ENCODE data around the gene SNAPC1.
A peak's percentile ranks its signal among the peaks of the same experiment; 100 is the strongest.
"Not testable (repeated sequence)": the region's sequence is repeated elsewhere in the genome, so short reads cannot be mapped to it uniquely, and the experiment has no call there.

The SNAPC1 gene

DNA sequence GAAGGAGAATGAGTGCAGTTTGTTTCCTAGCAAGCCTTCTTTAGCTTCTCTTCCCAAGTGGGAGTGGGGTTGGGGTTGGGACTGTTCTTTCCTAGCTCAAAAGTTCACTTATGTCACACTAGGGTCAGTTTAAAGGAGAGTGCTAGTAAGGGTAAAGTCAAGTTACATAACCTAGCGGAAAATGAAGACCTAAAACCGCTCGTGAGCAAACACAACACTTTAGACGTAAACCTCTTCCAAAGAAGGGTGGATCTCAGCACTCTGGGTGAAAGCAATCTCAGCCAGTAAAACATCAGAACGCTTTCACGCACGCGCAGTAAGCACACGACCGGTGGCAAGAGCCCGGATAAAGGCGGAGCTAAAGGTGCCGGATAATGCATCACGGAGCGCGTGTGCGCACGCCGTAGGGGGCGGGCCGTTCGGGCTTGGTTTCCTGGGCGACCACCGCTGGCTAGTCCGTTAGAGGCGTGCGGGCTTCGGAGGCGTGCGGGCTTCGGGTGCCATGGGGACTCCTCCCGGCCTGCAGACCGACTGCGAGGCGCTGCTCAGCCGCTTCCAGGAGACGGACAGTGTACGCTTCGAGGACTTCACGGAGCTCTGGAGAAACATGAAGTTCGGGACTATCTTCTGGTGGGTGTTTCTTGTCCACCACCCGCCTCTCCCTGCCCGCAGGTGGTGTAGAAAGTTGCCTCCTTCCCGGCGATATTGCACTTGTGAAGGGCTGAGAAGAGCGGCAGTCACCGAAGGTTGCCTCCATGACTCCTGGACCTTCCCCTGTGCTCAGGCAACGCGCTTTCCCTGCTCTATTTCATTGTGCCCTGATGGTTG lies at the start of gene SNAPC1:
TSS of gene SNAPC1 (plus strand) at position 462 of the 828 bp plus-strand sequence. CDS start at position 503, 41 bp downstream.
- peak; percentile 96 for DNase-seq

DNA sequence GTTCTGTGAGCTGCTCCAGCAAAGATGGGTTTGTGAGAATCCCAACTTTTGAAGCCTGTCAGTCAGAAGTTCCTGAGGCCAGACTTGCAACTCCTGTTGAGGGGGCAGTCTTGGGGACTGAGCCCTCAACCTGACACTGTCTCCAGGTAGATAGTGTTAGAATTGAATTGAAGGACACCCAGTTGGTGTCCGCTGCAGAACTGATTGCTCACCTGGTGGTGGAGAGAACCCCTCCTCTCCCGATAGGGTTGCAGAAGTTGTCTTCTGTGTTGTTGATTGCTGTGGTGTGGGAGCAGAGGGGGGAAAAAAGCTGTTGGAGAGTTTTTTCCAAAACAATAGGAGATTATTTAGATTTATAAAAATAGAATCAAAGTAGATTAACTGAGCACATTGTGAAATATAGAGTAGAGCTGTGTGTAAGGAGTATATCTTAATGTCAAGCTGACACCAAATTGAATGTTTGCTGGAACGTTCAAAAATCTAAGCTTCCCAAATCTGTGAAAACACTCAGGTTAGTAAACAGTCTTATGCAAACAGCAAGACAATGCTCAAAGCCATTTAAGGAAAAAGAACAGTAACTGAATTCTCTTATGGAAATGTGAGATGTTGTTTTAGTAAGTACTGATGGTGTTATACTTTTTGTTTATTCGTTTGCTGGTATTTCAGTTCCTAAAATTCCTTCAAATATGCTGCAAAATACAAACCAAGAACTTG lies 48.3 kb upstream of the SNAPC1 start:
- DNase-seq: no peak

DNA sequence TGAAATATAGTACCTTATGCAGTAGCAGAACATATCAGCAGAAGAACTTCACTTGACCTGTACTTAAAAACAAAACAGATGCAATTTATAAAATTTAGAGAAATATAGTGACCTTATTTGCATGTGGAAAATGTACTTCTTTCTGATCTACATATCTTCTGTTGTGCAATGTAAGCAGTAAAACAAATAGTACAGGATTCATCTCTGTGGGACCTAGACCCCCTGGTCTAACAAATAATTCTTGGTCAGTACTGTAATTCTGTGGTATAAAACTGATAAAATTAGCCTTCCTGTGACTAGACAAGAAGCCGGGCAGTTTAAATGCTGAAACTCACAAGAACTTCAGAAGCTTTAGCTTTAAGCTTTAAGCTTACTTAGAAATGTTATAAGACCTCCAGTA lies 45.3 kb upstream of the SNAPC1 start:
- DNase-seq: no peak

- DNase-seq: no peak
Observed at GRCh38 chr14:61718039-61718438, 44.2 kb upstream of the SNAPC1 start.

GRCh38 chr14:61719344-61720293 lies 42.6 kb upstream of the SNAPC1 start:
- no peak for DNase-seq

DNA sequence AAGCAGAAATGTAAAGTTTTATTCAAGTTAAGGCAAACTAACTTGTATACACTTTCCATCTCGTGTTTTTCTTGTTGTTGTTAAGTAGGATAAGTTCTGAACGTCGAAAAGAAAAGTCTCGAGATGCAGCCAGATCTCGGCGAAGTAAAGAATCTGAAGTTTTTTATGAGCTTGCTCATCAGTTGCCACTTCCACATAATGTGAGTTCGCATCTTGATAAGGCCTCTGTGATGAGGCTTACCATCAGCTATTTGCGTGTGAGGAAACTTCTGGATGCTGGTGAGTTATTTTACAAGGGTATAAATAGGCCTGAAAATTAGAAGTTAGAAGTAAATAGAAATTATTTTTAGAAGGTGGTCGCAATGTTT lies 41.9 kb upstream of the SNAPC1 start:
- no peak for DNase-seq

DNA sequence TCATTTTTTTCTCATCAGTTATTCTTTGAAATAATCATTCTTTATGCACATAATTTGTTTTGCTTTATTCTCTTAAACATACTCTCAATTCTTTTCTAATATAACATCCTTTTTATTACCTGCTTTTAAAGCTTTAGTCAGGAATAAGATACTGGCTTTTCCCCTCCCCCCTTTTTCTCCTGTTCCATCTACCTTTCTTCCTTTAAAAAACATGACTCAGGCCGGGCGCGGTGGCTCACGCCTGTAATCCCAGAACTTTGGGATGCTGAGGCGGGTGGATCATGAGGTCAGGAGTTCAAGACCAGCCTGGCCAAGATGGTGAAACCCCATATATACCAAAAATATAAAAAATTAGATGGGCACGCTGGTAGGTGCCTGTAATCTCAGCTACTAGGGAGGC lies 41.5 kb upstream of the SNAPC1 start:
- no peak for DNase-seq

GRCh38 chr14:61724133-61724532 lies 38.1 kb upstream of the SNAPC1 start:
- DNase-seq: no peak

- no peak for DNase-seq
Observed at GRCh38 chr14:61726778-61727658, 35.2 kb upstream of the SNAPC1 start.

DNA sequence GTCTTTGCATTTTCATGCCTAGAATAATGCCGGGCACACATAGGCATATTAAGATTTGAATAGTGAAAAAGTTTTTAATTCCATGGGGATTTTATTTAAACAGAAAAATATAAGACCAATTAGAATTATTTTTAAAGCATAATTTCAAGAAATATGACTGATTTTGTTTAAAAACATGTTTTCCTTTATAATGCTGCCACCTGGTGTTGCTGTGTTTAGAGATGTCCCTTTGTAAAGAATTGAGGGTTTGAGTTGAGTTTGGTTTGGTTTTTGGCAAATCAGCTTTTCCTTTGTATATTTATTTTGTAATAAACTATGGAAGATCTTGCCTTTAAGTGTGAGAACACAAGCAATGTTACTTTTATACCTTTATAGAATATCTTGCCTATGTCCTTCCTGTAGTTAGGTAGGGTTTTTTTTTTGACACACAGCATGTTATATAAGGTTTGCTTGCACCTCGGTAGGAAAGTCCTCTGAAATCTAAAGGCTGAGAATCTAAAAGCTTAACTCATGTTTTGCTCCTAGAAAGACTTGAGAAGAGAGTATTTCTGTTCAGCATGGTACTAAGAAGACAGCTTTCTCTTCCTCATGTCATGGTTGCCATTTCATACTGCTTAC lies 31.4 kb upstream of the SNAPC1 start:
- no peak for DNase-seq

DNA sequence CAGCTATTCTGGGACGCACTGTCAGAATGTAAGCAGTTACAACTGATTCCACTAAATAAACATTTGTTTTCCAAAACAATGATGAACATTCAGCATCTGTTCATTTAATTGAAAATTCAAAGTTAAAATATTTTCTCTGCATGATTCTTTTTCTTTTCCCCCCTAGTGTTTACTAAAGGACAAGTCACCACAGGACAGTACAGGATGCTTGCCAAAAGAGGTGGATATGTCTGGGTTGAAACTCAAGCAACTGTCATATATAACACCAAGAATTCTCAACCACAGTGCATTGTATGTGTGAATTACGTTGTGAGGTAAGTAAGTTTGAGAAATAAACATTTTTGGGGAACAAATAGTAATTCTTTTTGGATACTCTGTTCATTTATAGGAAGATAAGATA lies 28.2 kb upstream of the SNAPC1 start:
- no peak for DNase-seq

DNA sequence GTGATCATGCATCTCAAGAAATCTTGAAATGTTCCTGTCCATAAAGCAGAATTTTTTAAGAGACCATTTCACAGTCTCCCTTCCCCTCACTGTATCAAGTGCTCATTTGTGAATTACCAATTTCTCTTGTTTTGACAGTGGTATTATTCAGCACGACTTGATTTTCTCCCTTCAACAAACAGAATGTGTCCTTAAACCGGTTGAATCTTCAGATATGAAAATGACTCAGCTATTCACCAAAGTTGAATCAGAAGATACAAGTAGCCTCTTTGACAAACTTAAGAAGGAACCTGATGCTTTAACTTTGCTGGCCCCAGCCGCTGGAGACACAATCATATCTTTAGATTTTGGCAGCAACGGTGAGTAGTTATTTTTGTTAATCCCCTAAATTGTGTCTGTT lies 25.5 kb upstream of the SNAPC1 start:
- DNase-seq: no peak

DNA sequence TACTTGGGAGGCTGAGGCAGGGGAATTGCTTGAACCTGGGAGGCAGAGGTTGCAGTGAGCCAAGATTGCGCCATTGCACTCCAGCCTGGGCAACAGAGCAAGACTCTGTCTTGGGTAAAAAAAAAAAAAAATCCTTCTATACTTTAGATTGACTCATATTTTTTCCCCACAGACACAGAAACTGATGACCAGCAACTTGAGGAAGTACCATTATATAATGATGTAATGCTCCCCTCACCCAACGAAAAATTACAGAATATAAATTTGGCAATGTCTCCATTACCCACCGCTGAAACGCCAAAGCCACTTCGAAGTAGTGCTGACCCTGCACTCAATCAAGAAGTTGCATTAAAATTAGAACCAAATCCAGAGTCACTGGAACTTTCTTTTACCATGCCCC lies 24.3 kb upstream of the SNAPC1 start:
- DNase-seq: no peak

DNA sequence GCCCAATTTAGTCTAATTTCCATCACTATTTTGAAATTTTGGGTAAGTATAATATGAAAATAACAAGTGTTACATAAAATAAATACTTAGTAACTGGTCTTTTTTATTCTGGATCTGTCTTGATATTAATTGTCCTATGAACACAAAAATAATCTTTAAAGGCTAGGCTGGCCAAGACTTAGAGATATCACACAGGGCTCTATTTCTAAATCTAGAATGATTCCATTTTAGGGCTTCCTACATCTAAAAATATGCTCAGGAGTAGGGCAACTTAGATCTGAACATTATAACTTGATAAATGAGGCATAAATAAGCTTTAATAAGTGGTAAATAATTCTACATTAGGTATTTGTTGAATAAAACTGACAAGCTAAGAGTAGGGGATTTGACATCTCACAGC lies 23.1 kb upstream of the SNAPC1 start:
- DNase-seq: no peak

- no peak for DNase-seq
Observed at GRCh38 chr14:61742371-61742770, 19.8 kb upstream of the SNAPC1 start.

- DNase-seq: no peak
Observed at GRCh38 chr14:61744238-61744637, 18.0 kb upstream of the SNAPC1 start.

DNA sequence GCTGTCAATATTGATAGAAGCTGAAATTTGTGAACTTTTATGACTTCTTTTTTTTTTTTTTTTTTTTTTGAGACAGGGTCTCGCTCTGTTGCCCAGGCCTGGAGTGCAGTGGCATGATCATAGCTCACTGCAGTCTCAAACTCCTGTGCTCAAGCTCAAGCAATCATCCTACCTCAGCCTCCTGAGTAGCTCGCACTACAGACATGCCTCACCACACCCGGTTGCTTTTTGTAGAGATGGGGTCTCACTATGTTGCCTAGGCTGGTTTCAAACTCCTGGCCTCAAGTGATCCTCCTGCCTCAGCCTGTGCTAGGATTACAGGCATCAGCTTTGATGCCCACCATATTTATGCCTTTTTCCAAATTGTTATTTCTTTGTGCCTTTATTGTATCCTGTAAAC lies 15.9 kb upstream of the SNAPC1 start:
- not testable (repeated sequence) for DNase-seq

- DNase-seq: no peak
Observed at GRCh38 chr14:61746881-61747280, 15.3 kb upstream of the SNAPC1 start.

DNA sequence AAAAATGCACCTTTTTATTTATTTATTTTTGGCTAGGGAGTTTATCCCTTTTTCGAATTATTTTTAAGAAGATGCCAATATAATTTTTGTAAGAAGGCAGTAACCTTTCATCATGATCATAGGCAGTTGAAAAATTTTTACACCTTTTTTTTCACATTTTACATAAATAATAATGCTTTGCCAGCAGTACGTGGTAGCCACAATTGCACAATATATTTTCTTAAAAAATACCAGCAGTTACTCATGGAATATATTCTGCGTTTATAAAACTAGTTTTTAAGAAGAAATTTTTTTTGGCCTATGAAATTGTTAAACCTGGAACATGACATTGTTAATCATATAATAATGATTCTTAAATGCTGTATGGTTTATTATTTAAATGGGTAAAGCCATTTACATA lies 14.9 kb upstream of the SNAPC1 start:
- DNase-seq: no peak

GRCh38 chr14:61749264-61749663 lies 13.0 kb upstream of the SNAPC1 start:
- DNase-seq: no peak

DNA sequence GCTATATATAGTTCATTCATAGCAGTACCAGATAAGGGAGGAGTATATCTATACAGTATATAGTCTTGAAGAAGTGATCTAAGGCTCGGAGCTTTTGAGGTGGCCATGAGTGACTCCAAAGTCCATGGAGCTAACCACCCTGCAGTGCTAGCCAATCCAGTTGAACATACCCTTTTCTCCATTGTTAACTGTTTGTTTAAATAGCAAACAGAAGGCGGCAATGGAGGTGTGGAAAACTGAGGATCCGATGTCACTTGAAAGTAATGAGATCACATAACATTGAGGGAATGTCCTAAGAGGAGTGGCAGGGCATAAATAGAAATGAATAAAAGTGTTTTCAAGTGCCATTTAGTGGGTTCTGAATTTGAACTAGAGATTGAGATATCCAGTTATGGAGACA lies 12.4 kb upstream of the SNAPC1 start:
- peak; percentile 74 for DNase-seq
